ENCODE results near the gene ACTG1.
"Not testable (repeated sequence)": the region's sequence is repeated elsewhere in the genome, so short reads cannot be mapped to it uniquely, and the experiment has no call there.

Gene ACTG1

GRCh38 chr17:81535480-81536298 is 23.1 kb upstream of the ACTG1 start:
- H3K4me3 ChIP-seq (ENCODE audit: low read depth, low read length), result no peak overlapping the region
- no peak for TF ChIP-seq CTCF (IDR thresholded peaks at IDR 0.05; ENCODE audit: borderline replicate concordance, insufficient read depth, low read depth, low read length)

GRCh38 chr17:81535007-81535328 is 22.4 kb upstream of the ACTG1 start:
- no peak for TF ChIP-seq CTCF (IDR thresholded peaks at IDR 0.05; ENCODE audit: borderline replicate concordance, insufficient read depth, low read depth, low read length)
- H3K4me3 ChIP-seq (ENCODE audit: low read depth, low read length), result no peak overlapping the region

GRCh38 chr17:81534157-81535006 is 21.8 kb upstream of the ACTG1 start:
- TF ChIP-seq CTCF (IDR thresholded peaks at IDR 0.05; ENCODE audit: borderline replicate concordance, insufficient read depth, low read depth, low read length), result no peak
- H3K4me3 ChIP-seq (ENCODE audit: low read depth, low read length), result no peak overlapping the region

GRCh38 chr17:81533339-81534141 is 20.9 kb upstream of the ACTG1 start:
- H3K4me3 ChIP-seq (ENCODE audit: low read depth, low read length), result no peak overlapping the region
- TF ChIP-seq CTCF (IDR thresholded peaks at IDR 0.05; ENCODE audit: borderline replicate concordance, insufficient read depth, low read depth, low read length), result no peak

- no peak for TF ChIP-seq CTCF (IDR thresholded peaks at IDR 0.05; ENCODE audit: borderline replicate concordance, insufficient read depth, low read depth, low read length)
- H3K4me3 ChIP-seq (ENCODE audit: low read depth, low read length), result no peak overlapping the region
Measured at GRCh38 chr17:81532490-81533287, 20.1 kb upstream of the ACTG1 start.

GRCh38 chr17:81531998-81532404 is 19.4 kb upstream of the ACTG1 start:
- not testable (repeated sequence) for H3K4me3 ChIP-seq (ENCODE audit: low read depth, low read length)

- not testable (repeated sequence) for H3K4me3 ChIP-seq (ENCODE audit: low read depth, low read length)
Measured at GRCh38 chr17:81531013-81531412, 18.4 kb upstream of the ACTG1 start.

Measured in GM12875 (cell line).